Activated T-helper 9 cell treated with anti-CD3 and anti-CD28 coated beads, Interleukin-2, amount 50 U/mL, for 16 hours (primary cell): ENCODE measurements around the gene ZW10.
"Not testable (repeated sequence)": the region's sequence is repeated elsewhere in the genome, so short reads cannot be mapped to it uniquely, and the experiment has no call there.

Experiments used
- DNase-seq: peaks from one replicate; pipeline ENCODE4 v3.0.0-alpha.2; 2020; ENCODE audit warnings: low read depth

The ZW10 gene

GRCh38 chr11:113752932-113753331 is 20.6 kb downstream of the ZW10 start:
- no peak for DNase-seq

DNA sequence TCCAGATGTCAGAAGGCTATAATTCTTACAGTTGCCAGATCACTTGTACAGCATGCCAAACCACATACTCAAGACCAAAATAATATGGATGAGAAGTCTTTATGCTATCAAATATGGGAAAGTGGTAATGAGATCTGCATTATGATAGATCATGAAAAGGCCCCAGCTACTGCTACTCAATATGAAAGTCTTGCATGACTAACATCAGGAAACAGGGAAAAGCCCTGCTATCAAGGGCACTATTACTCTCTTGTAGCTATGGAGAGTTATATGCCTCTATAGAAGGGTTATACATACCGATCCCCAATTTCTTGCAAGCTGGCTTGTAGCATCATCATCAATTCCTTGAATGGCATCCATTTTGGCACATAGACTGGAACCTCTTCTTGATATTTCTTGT is 37.2 kb downstream of the ZW10 start:
- no peak for DNase-seq

DNA sequence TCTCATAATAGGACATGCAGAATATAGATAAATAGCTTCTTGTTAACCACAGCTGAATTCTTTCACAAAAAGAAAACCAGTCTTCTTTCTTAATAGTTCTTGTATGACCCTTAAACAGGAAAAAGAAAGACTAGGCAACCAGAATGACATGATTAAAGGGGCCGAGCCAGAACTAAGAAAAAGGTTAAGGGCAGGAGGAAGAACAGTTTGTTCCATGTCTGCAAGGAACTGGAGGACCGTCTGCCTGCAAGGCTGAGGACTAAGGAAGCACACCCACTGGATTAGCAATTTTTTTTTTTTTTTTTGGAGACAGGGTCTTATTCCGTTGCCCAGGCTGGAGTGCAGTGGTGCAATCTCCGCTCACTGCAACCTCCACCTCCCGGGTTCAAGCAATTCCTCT is 41.4 kb downstream of the ZW10 start:
- no peak for DNase-seq

DNA sequence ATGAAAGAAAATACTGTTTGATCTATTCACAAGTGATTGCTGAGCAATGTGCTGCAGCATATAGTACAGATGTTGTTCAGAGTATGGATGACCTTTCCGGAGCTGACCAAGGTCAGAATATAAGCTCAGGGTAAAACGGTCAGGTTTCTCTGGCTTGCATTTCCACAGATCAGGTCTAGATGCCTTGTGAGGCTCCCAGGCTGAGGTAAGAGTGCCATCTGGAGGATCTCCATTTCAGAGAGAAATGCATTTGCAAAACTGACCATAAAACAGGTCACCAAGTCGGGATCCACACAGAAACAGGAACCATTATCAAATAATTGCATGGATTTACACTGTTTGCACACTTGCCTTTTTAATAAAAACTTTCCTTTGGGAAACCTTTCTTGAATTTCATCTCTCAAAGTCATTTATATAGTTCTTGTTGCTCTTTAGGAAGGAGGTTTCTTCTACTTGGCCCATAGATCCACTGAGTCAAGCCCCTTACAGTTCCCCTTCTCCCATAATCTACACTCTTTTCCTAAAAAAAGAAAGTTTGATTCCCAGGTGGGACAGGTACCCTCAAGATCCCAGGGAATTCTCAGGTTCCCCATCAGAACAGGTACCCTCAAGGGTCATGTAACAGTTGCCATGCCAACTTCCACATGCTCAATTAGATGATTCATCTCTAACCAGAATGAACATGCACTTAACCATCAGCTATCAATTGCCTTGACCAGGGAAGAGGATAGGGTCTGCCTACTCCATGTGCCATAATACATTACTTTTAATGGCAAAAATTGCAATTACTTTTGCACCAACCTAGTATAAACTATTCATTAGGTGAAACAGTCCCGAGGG is 42.4 kb downstream of the ZW10 start:
- no peak for DNase-seq

- DNase-seq, result no peak
These were observed 44.0 kb downstream of the ZW10 start for GRCh38 chr11:113729456-113729855.

GRCh38 chr11:113728814-113729213 is 44.7 kb downstream of the ZW10 start:
- DNase-seq, result no peak

- no peak for DNase-seq
These were observed 47.6 kb downstream of the ZW10 start for GRCh38 chr11:113725913-113726312.

GRCh38 chr11:113725407-113725806 is 48.1 kb downstream of the ZW10 start:
- no peak for DNase-seq

DNA sequence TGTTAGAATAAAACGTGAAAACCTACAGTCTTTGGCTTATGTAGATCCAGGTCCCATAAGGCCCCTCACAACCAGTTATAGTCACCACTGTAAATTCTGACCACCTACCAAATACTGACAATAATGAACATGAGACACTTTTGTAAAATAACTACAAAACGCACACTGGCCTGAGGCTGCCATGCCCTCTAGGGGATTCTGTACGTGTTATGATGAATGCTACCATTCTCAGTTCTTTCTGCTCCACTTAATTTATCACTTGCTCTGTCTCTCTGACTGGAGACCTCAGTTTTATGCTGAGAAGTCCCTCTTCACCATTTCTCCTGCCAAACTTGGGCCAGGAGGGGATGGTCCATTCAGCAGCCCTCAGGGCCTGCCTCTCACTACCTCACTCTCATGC is 48.7 kb downstream of the ZW10 start:
- no peak for DNase-seq

DNA sequence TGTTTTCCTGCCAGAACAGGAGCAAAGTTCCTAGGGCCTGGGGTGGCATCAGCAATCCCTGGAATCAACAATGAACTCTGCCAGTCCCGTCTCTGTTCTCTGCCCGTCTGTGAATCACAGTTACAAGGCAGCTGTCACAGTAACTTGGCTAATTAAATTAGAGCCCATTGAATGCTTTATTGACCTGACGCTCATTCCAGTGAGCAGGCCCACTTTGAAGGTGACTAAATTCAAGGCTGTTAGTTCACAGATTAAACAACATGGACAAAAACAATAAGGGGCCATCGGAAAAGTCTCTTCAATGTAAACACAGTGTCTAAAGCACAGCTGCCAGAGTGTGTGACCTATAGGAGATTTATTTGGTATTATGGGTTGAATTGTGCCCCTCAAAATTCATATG is 49.7 kb downstream of the ZW10 start:
- no peak for DNase-seq

GRCh38 chr11:113722934-113723333 is 50.6 kb downstream of the ZW10 start:
- no peak for DNase-seq

- no peak for DNase-seq
These were observed 51.3 kb downstream of the ZW10 start for GRCh38 chr11:113722221-113722620.

DNA sequence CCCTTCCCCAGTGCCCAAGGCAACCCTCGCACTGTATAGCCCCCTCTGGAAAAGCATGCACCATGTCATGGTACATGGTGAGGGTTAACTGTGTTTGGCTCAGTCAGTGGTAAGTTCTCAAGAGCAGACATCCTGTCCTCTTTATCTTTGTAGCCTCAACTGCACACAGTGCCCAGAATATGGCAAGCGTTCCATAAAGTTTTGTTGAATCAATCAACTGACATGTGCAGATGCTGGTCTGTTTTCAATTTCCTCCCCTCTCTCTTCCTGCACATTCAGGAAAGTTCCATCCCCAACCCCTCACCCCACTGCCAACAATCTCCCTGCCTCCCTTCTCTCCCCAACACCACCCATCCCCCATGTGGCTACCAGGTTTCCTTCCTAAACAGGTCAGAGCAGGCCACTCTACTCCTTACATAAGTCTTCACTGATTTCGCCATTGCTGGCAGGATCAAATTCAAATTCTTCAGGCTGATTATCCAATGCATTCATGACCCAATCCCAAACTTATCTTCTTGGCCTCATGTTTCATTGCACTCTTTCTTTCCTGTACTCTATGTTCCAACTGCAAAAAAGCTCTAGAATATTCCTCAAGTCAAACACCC is 51.9 kb downstream of the ZW10 start:
- DNase-seq, result no peak

DNA sequence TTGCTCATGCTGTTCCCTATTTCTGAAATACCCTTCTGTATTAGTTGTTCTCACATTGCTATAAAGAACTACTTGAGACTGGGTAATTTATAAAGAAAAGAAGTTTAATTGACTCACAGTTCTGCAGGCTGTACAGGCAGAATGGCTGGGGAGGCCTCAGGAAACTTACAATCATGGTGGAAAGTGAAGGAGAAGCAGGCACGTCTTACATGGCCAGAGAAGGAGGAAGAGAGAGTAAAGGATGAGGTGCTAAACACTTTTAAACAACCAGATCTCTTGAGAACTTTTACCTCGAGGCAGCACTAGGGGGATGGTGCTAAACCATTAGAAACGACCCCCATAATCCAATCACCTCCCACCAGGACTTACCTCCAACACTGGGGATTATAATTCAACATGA is 53.0 kb downstream of the ZW10 start:
- DNase-seq, result not testable (repeated sequence)

DNA sequence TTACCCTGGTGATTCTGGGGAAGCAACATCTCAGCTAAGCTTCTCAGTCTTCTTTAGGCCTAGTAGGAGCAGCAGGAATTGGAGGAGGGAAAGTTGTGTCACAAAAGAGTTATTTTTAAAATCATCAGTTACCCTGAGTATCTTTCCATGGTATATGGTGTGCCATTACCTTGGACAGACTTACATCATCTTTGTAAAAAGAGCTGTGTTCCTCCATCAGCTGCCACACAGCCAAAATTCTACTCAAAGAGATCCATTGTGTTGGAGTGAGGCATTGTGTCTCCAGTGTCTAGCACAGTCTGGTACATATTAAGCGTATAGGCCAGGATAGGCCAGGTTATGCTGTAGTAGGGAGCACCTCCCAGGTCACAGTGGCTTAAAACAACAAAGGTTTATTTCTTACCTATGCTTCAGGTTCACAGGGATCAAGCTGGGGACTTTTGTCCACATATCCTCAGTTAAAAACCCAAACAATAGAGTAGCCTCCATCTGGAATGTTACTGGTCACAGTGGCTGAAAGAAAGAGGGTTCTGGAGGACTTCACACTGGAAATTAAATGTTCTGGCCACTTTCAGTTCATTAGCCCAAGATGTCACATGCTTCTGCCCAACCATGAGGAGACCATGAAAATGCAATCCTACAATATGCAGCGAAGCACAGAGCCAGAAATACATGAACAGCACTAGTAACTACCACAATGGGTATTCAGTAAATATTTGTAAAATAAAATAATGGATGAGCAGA is 57.4 kb downstream of the ZW10 start:
- no peak for DNase-seq

DNA sequence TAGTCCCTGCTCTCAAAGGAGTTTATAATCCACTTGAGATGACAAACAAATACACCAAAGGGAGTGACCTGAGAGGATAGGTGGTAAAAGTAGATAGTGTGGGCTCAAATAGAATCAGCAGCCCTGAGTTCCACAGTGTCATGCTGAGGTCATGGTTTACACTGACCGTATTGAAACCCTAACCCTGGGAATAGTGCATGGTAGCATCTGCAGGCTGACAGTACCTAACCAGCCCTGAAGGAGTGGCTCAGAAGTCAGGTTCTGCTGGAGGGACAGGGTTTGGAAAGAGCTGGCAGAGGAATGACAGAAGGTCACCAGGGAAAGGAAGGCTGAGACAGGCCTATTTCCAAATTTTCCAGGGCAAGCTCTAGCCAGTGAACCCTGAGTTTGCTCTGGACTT is 58.2 kb downstream of the ZW10 start:
- DNase-seq, result no peak

GRCh38 chr11:113710989-113711388 is 62.5 kb downstream of the ZW10 start:
- no peak for DNase-seq

DNA sequence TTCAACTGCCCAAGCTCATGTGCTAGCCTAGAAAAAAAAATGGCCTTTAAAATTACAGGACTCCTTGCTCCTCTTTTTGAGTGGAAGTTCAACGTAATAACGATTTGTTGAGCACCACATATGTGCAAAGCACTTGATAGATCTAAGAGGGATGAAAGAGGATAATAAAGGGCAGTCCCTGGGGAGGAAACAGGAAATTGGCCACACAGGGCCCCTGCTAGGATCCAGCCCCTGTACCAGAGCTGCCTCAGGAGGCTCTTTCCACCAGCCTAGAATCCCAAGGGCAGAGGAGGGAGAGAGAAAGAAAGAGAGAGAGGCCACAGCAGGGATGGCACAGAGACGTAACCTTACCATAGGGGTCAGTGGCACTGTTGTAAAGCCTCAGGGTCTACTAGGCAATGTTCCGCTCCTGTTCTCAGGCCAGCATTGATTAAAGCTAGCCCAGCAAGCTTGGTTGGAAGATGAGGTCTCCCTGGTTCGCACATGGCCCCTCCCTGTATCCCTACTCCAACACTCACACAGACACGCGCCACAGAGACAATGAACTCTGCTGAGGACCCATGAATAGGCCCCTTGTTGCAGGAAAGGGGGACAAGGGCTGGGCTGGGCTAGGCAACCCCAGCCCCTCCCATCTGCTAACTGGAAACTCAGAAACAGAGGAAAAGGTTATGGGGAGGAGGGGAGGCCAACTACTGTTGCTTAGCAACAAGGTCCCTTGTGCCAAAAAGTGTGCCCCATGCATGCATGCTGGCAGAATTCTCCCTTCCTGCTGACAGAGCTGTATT is 67.4 kb downstream of the ZW10 start, which contains the start of gene TMPRSS5:
Gene TMPRSS5, minus strand, starts transcription at position 438 of the 785 bp plus-strand sequence. Its CDS starts 84 bp downstream, at position 354.
- no peak for DNase-seq

GRCh38 chr11:113703551-113703950 is 69.9 kb downstream of the ZW10 start:
- DNase-seq, result not testable (repeated sequence)

DNA sequence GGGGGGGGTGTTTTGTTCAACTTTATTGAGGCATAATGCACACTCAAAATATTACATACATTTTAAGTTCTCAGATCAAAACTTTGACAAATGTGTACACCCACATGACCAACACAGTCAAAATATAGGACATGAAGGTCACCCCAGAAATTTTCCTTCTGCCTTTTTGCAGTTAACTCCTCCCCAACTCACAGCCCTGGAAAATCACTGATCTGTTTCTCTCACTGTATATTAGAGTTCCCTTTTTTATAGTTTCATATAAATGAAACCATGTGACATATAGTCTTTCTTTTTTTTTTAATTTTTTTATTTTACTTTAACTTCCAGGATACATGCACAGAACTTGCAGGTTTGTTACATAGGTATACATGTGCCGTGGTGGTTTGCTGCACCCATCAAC is 72.0 kb downstream of the ZW10 start:
- DNase-seq, result no peak

DNA sequence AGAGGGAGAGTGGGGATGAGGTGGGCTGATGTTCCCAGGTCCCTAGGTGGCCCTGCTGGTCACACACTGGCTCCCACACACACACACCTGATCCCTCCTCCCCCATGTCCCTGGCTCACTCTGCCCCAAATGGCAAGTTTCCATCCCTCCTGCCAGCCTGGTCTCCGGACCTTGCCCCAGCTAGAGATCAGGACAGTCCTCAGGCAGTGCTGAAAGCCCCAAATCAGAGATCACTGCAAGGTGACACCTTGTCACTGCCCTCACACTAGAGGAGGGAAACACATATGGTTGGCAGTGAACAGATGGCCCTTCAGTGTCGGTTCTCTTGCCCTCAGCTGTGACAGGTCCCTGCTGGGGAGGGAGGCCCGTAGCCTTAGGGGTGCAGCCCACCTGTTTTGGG is 75.0 kb downstream of the ZW10 start:
- no peak for DNase-seq

GRCh38 chr11:113697756-113698407 is 75.6 kb downstream of the ZW10 start:
- DNase-seq, result no peak
